Fibroblast of pulmonary artery (primary cell): Measurements from ENCODE around the gene PML.

Experiments
- DNase-seq: peaks from one replicate; pipeline ENCODE4 v3.0.0-alpha.2; 2010; ENCODE audit warnings: low read depth
- H3K4me3 ChIP-seq: replicated peaks from 2 replicates; pipeline ENCODE4 v1.5.1; 2011; ENCODE audit warnings: low read depth, mild to moderate bottlenecking, control low read depth, low read length, moderate library complexity
- CTCF ChIP-seq: IDR thresholded peaks from 2 replicates; pipeline ENCODE4 v1.5.1; 2011; ENCODE audit warnings: mild to moderate bottlenecking, control low read depth, low read length, inconsistent platforms; ENCODE audit errors: missing control alignments

The PML gene

GRCh38 chr15:73985101-73985873, 9.2 kb upstream of the PML start:
- TF ChIP-seq CTCF: no peak
- no peak for DNase-seq
- H3K4me3 ChIP-seq: no peak overlapping the region

GRCh38 chr15:73986055-73986775, 8.3 kb upstream of the PML start:
- no peak overlapping the region for H3K4me3 ChIP-seq
- no peak for TF ChIP-seq CTCF
- DNase-seq: no peak

GRCh38 chr15:73986776-73987056, 7.8 kb upstream of the PML start:
- no peak overlapping the region for H3K4me3 ChIP-seq
- no peak for TF ChIP-seq CTCF
- DNase-seq: no peak

GRCh38 chr15:73987250-73987649, 7.3 kb upstream of the PML start:
- DNase-seq: no peak

GRCh38 chr15:73987681-73988444, 6.7 kb upstream of the PML start:
- no peak for DNase-seq
- no peak for TF ChIP-seq CTCF
- no peak overlapping the region for H3K4me3 ChIP-seq

More at GRCh38 chr15:73987250-73987649, 7.3 kb upstream of the PML start:
- no peak for TF ChIP-seq CTCF
- no peak overlapping the region for H3K4me3 ChIP-seq

- no peak for DNase-seq
- no peak overlapping the region for H3K4me3 ChIP-seq
- TF ChIP-seq CTCF: no peak
These were observed 6.0 kb upstream of the PML start for GRCh38 chr15:73988445-73988969.
